ENCODE measurements around the gene FSTL5. TPM values are rescaled to one million over a fixed set of nuclear protein-coding genes. Genes with fewer than 3 reads are reported as not detected.
"Not testable (repeated sequence)": the region's sequence is repeated elsewhere in the genome, so short reads cannot be mapped to it uniquely, and the experiment has no call there.

Gene FSTL5
- total RNA-seq, 4 donors from 2014 or later = not detected

DNA sequence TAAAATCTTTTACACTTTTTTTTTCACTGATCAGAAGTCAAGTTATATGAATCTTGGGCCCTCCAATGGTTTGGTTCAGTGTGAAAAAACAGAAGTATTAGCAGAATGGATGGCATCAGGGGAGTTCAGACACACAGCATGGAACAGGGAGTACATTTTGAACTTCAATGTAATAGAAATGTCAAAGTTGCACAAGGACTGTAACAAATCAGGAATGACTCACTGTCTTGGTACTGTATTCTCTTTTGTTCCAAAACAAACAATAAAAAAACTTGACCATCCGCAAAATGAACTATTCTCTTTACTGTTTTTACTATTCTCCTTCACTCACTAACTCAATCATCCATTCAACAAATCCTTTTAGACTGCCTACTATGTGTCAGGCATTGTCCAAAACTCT, 401.0 kb downstream of the FSTL5 start:
- in situ Hi-C loops (cut with MboI; ENCODE audit: low sequenced_read_pairs in 4 of 4) (no loop called here), intact Hi-C loops (cut with DNase I; ENCODE audit: low total_unique reads) (no loop called here)
- no peak for DNase-seq
- Histone ChIP-seq H3K4me1 (no peaks in the 10 kb centered on the region), H3K36me3 (no peaks in the 10 kb centered on the region), H3K9me3 (no peaks in the 10 kb centered on the region), H3K27me3 (no peaks in the 10 kb centered on the region), H3K4me3 (no peak overlapping the region), H3K27ac (no peak overlapping the region)
- TF ChIP-seq, protein P1, sequence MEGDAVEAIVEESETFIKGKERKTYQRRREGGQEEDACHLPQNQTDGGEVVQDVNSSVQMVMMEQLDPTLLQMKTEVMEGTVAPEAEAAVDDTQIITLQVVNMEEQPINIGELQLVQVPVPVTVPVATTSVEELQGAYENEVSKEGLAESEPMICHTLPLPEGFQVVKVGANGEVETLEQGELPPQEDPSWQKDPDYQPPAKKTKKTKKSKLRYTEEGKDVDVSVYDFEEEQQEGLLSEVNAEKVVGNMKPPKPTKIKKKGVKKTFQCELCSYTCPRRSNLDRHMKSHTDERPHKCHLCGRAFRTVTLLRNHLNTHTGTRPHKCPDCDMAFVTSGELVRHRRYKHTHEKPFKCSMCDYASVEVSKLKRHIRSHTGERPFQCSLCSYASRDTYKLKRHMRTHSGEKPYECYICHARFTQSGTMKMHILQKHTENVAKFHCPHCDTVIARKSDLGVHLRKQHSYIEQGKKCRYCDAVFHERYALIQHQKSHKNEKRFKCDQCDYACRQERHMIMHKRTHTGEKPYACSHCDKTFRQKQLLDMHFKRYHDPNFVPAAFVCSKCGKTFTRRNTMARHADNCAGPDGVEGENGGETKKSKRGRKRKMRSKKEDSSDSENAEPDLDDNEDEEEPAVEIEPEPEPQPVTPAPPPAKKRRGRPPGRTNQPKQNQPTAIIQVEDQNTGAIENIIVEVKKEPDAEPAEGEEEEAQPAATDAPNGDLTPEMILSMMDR (IDR thresholded peaks at IDR 0.05 in 4 of 5, conservative IDR thresholded peaks at IDR 0.05 in 1 of 5) = no peak
- TF ChIP-seq POLR2A (IDR thresholded peaks at IDR 0.05) = no peak
- ATAC-seq = no peak

DNA sequence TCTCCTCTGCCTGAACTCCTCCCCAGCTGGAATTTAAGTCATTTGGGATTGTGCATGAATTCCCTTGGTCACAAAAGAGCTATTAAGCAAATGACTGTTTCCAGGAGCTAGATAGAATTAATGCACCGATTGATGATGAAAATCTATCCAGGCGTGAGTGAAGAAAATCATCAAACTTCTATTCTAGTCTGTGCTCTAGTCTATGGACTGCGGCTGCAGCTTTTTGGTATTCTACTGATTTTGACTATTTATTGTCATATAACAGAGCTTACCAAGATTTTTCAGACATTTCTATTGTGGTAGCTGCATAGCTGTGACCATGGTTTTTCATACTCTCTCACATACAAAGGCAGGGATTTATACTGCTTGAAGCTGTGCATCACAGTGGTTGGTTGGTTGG, 403.8 kb downstream of the FSTL5 start:
- no peak for TF ChIP-seq POLR2A (IDR thresholded peaks at IDR 0.05)
- TF ChIP-seq, protein P1 (IDR thresholded peaks at IDR 0.05 in 4 of 5, conservative IDR thresholded peaks at IDR 0.05 in 1 of 5) = no peak
- intact Hi-C loops (cut with DNase I; ENCODE audit: low total_unique reads) (no loop called here), in situ Hi-C loops (cut with MboI; ENCODE audit: low sequenced_read_pairs in 4 of 4) (no loop called here)
- Histone ChIP-seq H3K36me3 (no peaks in the 10 kb centered on the region), H3K27me3 (no peaks in the 10 kb centered on the region), H3K4me1 (no peaks in the 10 kb centered on the region), H3K27ac (no peak overlapping the region), H3K9me3 (no peaks in the 10 kb centered on the region), H3K4me3 (no peak overlapping the region)
- DNase-seq = no peak
- ATAC-seq = no peak

DNA sequence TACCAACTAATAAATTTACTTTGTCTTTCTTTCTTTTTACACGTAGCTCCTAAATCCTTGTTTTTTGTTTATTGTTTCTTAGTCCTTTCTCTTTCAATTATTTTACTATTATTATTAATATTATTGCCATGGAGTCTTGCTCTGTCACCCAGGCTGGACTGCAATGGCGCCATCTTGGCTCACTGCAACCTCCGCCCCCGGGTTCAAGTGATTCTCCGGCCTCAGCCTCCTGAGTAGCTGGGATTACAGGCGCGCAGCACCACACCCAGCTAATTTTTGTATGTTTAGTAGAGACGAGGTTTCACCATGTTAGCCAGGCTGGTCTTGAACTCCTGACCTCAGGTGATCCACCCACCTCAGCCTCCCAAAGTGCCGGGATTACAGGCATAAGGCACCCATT, 405.4 kb downstream of the FSTL5 start:
- H3K27ac ChIP-seq; H3K36me3 ChIP-seq; ATAC-seq; H3K9me3 ChIP-seq; DNase-seq; H3K4me1 ChIP-seq; H3K27me3 ChIP-seq; intact Hi-C loops (cut with DNase I; ENCODE audit: low total_unique reads); in situ Hi-C loops (cut with MboI; ENCODE audit: low sequenced_read_pairs in 4 of 4); H3K4me3 ChIP-seq: not testable (repeated sequence)

DNA sequence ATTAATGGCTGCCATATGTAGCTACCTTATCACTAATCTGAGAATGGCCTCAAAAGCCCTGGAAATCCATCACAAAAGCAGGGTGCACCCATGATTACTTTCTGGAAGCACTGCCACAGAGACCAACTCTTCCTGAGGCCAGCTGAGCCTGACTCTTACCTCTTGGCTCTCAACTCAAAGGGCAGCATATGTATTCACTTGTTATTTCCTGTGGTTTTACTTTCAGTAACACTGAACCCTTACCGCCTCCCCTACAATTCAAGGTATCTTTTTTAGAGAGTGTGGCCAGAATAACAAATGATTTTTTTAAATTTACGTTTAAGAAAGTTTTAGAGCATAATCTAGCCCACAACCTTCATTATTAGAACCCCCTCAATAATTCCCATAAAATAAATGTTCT, 434.9 kb downstream of the FSTL5 start:
- intact Hi-C loops (cut with DNase I; ENCODE audit: low total_unique reads) (no loop called here), in situ Hi-C loops (cut with MboI; ENCODE audit: low sequenced_read_pairs in 4 of 4) (no loop called here)
- TF ChIP-seq, protein P1 (IDR thresholded peaks at IDR 0.05 in 4 of 5, conservative IDR thresholded peaks at IDR 0.05 in 1 of 5) = no peak
- no peak for TF ChIP-seq POLR2A (IDR thresholded peaks at IDR 0.05)

DNA sequence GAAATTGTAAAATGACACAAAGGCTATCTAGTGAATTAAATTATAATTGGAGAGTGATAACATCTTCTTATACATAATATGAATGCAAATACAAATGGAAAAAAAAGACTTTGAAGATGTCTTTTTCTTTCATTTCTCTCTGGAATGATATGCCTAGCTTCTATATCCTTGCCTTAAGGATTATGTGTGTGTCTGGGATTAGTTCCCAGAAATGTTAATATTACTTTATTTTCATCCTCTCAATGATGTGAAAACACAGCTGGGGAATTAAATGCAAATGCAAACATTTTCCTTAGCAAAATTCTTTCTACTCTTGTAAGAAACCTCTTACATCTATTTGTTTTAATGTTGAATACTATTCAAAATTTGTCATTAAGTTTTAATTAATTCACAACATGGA, 441.9 kb downstream of the FSTL5 start:
- ATAC-seq (no peak), DNase-seq (no peak)
- Histone ChIP-seq H3K36me3 (no peaks in the 10 kb centered on the region), H3K4me1 (no peaks in the 10 kb centered on the region), H3K4me3 (no peak overlapping the region), H3K27me3 (no peaks in the 10 kb centered on the region), H3K9me3 (no peaks in the 10 kb centered on the region), H3K27ac (no peak overlapping the region)
- intact Hi-C loops (cut with DNase I; ENCODE audit: low total_unique reads) = no loop called here
- TF ChIP-seq, protein P1 (IDR thresholded peaks at IDR 0.05 in 4 of 5, conservative IDR thresholded peaks at IDR 0.05 in 1 of 5) = no peak
- TF ChIP-seq POLR2A (IDR thresholded peaks at IDR 0.05) = no peak
- in situ Hi-C loops (cut with MboI; ENCODE audit: low sequenced_read_pairs in 4 of 4) = no loop called here

More for the DNA sequence above, 434.9 kb downstream of the FSTL5 start:
- no peaks in the 10 kb centered on the region for H3K36me3 ChIP-seq
- DNase-seq (no peak), ATAC-seq (no peak)
- no peaks in the 10 kb centered on the region for H3K4me1 ChIP-seq
- no peaks in the 10 kb centered on the region for H3K9me3 ChIP-seq
- H3K4me3 ChIP-seq = no peak overlapping the region
- no peaks in the 10 kb centered on the region for H3K27me3 ChIP-seq
- H3K27ac ChIP-seq = no peak overlapping the region
